Trophoblast cell (in vitro differentiated cells and primary cell): ENCODE results near the gene NSD1.
"Not testable (repeated sequence)": the region's sequence is repeated elsewhere in the genome, so short reads cannot be mapped to it uniquely, and the experiment has no call there.

Experiments
- DNase-seq, 2 donors: peaks; one replicate each; pipeline ENCODE4 v3.0.0-alpha.2; 2016
- H2AFZ ChIP-seq: 2 replicates; pipeline ENCODE4 v1.6.1; 2013; ENCODE audit warnings: low read length, moderate library complexity, mild to moderate bottlenecking; ENCODE audit not compliant: insufficient read depth, poor library complexity
- H2AK5ac ChIP-seq: 2 replicates; pipeline ENCODE4 v1.6.1; 2013; ENCODE audit warnings: mild to moderate bottlenecking, low read length
- H2BK120ac ChIP-seq: 2 replicates; pipeline ENCODE4 v1.6.1; 2013; ENCODE audit warnings: low read length, mild to moderate bottlenecking, moderate library complexity; ENCODE audit not compliant: insufficient read depth, poor library complexity
- H2BK12ac ChIP-seq: 2 replicates; pipeline ENCODE4 v1.6.1; 2013; ENCODE audit warnings: mild to moderate bottlenecking, low read length, moderate library complexity
- H2BK5ac ChIP-seq: 2 replicates; pipeline ENCODE4 v1.6.1; 2013; ENCODE audit warnings: low read length, low read depth, moderate library complexity, mild to moderate bottlenecking; ENCODE audit not compliant: poor library complexity
- H3K14ac ChIP-seq: 2 replicates; pipeline ENCODE4 v1.6.1; 2013; ENCODE audit warnings: mild to moderate bottlenecking, low read length
- H3K18ac ChIP-seq: 2 replicates; pipeline ENCODE4 v1.6.1; 2013; ENCODE audit warnings: mild to moderate bottlenecking, low read length
- H3K23ac ChIP-seq: 2 replicates; pipeline ENCODE4 v1.6.1; 2013; ENCODE audit warnings: low read length
- H3K27ac ChIP-seq: 2 replicates; pipeline ENCODE4 v1.5.1; 2013; ENCODE audit warnings: low read depth, mild to moderate bottlenecking, inconsistent platforms, low read length, moderate library complexity
- H3K27me3 ChIP-seq: 2 replicates; pipeline ENCODE4 v1.6.1; 2013; ENCODE audit warnings: inconsistent platforms, mild to moderate bottlenecking, low read length, moderate library complexity; ENCODE audit not compliant: insufficient read depth
- H3K36me3 ChIP-seq, 2 experiments: 1 replicate in 1 of 2; 2 replicates in 1 of 2; pipeline ENCODE4 v1.6.1; 2013; ENCODE audit warnings: low read length in 2 of 2, mild to moderate bottlenecking in 2 of 2, moderate library complexity in 1 of 2; ENCODE audit not compliant: insufficient read depth in 2 of 2, control insufficient read depth in 1 of 2
- H3K4ac ChIP-seq: 2 replicates; pipeline ENCODE4 v1.6.1; 2013; ENCODE audit warnings: low read depth, mild to moderate bottlenecking, low read length, moderate library complexity
- H3K4me1 ChIP-seq, 2 experiments: 1 replicate in 1 of 2; 2 replicates in 1 of 2; pipeline ENCODE4 v1.6.1; 2013; ENCODE audit warnings: low read length in 2 of 2, mild to moderate bottlenecking in 2 of 2, moderate library complexity in 1 of 2; ENCODE audit not compliant: insufficient read depth in 2 of 2, control insufficient read depth in 1 of 2
- H3K4me2 ChIP-seq: 2 replicates; pipeline ENCODE4 v1.6.1; 2013; ENCODE audit warnings: inconsistent platforms, mild to moderate bottlenecking, low read length, moderate library complexity
- H3K4me3 ChIP-seq: 2 replicates; pipeline ENCODE4 v1.5.1; 2013; ENCODE audit warnings: mild to moderate bottlenecking, low read depth, low read length, inconsistent platforms
- H3K79me1 ChIP-seq: one replicate; pipeline ENCODE4 v1.6.1; 2013; ENCODE audit warnings: low read length
- H3K79me2 ChIP-seq: 2 replicates; pipeline ENCODE4 v1.6.1; 2013; ENCODE audit warnings: low read length, mild to moderate bottlenecking; ENCODE audit not compliant: control insufficient read depth, insufficient read depth, poor library complexity
- H3K9ac ChIP-seq: 2 replicates; pipeline ENCODE4 v1.6.1; 2013; ENCODE audit warnings: mild to moderate bottlenecking, low read length
- H3K9me3 ChIP-seq: 2 replicates; pipeline ENCODE4 v1.6.1; 2013; ENCODE audit warnings: low read depth, mild to moderate bottlenecking, control low read depth, inconsistent platforms, low read length; ENCODE audit not compliant: insufficient read depth
- H4K12ac ChIP-seq: 2 replicates; pipeline ENCODE4 v1.6.1; 2013; ENCODE audit warnings: low read depth, mild to moderate bottlenecking, low read length, moderate library complexity
- H4K8ac ChIP-seq: 2 replicates; pipeline ENCODE4 v1.6.1; 2013; ENCODE audit warnings: low read depth, mild to moderate bottlenecking, low read length, moderate library complexity
- H4K91ac ChIP-seq: one replicate; pipeline ENCODE4 v1.6.1; 2013; ENCODE audit warnings: low read depth, mild to moderate bottlenecking, low read length, moderate library complexity
- WGBS: extraction: QIAGEN DNeasy Blood & Tissue Kit; methylation state at CpG from one replicate; pipeline ENCODE4 v1.1.7; 2013; ENCODE audit warnings: missing lambda C conversion rate; ENCODE audit not compliant: insufficient read length, insufficient coverage; ENCODE audit errors: extremely low coverage; 5-methylcytosine and 5-hydroxymethylcytosine counted together

NSD1 gene

DNA sequence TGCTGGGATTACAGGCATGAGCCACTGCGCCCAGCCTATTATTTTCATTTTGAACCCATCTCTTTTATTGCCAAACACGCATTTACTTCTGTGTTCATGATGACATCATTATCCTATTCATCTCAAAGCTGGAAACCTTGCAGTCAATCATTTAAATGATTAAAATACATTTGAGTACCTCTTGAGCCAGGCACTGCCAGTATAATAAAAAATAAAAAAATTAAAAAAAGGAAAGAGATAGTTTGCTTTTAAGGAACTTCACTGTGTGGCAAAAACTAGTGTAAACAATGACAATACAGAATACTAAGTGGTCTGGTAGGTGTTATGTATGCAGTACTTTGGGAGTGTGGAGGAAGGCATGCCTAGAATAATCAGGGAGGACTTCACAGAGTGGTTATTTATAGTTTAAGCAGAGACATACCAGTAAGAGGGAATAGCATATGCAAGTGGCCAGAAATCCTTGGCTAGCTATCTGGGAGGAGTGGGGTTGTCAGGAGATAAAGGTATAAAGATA, 8.6 kb downstream of the NSD1 start:
- no peaks in the 10 kb centered on the region for H3K9me3 ChIP-seq
- no peak overlapping the region for H2AFZ ChIP-seq
- H4K8ac ChIP-seq, result no peak overlapping the region
- H3K4me3 ChIP-seq, result no peak overlapping the region
- H4K12ac ChIP-seq, result no peak overlapping the region
- H3K18ac ChIP-seq, result no peak overlapping the region
- no peak overlapping the region for H3K23ac ChIP-seq
- no peak overlapping the region for H2BK5ac ChIP-seq
- H3K14ac ChIP-seq, result no peak overlapping the region
- no peak for DNase-seq
- peaks cover 5% of the 10 kb centered on the region for H3K79me2 ChIP-seq
- H3K27me3 ChIP-seq, result no peaks in the 10 kb centered on the region
- peaks cover 33% of the 10 kb centered on the region in 2 experiments for H3K36me3 ChIP-seq
- H2BK12ac ChIP-seq, result no peak overlapping the region
- H3K79me1 ChIP-seq, result no peaks in the 10 kb centered on the region
- H3K27ac ChIP-seq, result no peak overlapping the region
- no peak overlapping the region for H2AK5ac ChIP-seq
- no peak overlapping the region for H3K9ac ChIP-seq
- no peaks in the 10 kb centered on the region for H3K4me1 ChIP-seq
- H3K4ac ChIP-seq, result no peak overlapping the region
- H2BK120ac ChIP-seq, result no peak overlapping the region
- H4K91ac ChIP-seq, result no peak overlapping the region
- H3K4me2 ChIP-seq, result no peak overlapping the region
- no CpG with 5 or more reads among the region's 2 CpGs for WGBS

DNA sequence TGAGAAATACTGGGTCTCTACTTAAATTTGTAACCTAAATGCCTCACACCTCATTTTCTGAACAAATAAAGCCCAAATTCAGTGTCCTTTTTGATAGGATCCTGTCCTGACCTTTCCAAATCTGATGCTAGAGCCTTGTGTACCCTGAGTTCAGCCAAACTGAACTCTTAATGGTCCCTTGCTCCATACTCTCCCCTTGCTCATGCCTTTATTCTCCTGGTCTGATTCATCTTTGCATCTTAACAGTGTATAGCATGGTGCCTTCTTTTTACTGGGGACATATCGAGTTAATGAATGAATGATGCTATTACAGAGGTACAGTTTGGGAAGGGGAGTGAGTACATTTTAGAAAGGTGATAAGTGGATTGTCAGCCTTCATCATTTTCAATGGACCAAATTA, 9.2 kb downstream of the NSD1 start:
- Histone ChIP-seq H3K4me2 (no peak overlapping the region), H3K14ac (no peak overlapping the region), H2AK5ac (no peak overlapping the region), H2BK120ac (no peak overlapping the region), H3K79me2 (peaks cover 4% of the 10 kb centered on the region), H3K9ac (no peak overlapping the region), H3K4ac (no peak overlapping the region), H2AFZ (no peak overlapping the region), H4K12ac (no peak overlapping the region), H3K27ac (no peak overlapping the region), H3K9me3 (no peaks in the 10 kb centered on the region), H3K27me3 (no peaks in the 10 kb centered on the region), H2BK5ac (no peak overlapping the region), H3K23ac (no peak overlapping the region), H3K18ac (no peak overlapping the region), H4K8ac (no peak overlapping the region), H3K79me1 (no peaks in the 10 kb centered on the region), H3K4me1 (no peaks in the 10 kb centered on the region), H2BK12ac (no peak overlapping the region), H3K4me3 (no peak overlapping the region), H4K91ac (no peak overlapping the region), H3K36me3 (peaks cover 35 to 36% of the 10 kb centered on the region in 2 experiments)
- DNase-seq, result no peak
- WGBS, result no CpG with 5 or more reads among the region's 1 CpG

DNA sequence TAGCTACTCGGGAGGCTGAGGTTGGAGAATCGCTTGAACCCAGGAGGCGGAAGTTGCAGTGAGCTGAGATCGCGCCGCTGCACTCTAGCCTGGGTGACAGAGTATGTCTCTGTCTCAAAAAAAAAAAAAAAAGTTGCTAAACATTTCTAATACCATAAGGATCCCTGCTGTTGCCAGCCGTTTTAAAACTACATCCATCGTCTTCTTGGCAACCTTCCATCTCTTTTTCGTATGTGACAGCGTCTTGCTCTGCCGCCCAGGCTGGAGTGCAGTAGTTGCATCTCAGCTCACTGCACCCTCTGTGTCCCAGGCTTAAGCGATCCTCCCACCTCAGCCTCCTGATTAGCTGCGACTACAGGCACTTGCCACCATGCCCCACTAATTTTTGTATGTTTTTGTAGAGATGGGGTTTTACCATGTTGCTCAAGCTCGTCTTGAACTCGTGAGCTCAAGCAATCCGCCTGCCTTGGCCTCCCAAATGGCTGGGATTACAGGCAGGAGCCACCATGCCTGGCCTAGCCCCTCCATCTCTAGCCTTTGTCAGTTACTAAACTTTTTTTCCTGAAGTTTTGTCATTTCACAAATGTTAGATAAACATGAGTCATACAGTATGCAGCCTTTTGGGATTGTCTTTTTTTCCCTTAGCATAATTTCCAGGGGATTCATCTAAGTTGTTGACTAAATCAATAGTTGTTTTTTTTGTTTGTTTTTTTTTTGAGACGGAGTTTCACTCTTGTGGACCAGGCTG, 13.5 kb downstream of the NSD1 start:
- no peak overlapping the region for H4K91ac ChIP-seq
- no peak overlapping the region for H3K9ac ChIP-seq
- WGBS, result no CpG with 5 or more reads among the region's 17 CpGs
- no peak overlapping the region for H3K14ac ChIP-seq
- peaks cover 46 to 53% of the 10 kb centered on the region in 2 experiments for H3K36me3 ChIP-seq
- H3K4me3 ChIP-seq, result no peak overlapping the region
- no peak overlapping the region for H4K12ac ChIP-seq
- no peak overlapping the region for H2AK5ac ChIP-seq
- no peaks in the 10 kb centered on the region for H3K27me3 ChIP-seq
- no peak overlapping the region for H2BK120ac ChIP-seq
- H3K4ac ChIP-seq, result no peak overlapping the region
- H3K9me3 ChIP-seq, result no peaks in the 10 kb centered on the region
- peak; percentile 33 to 53 for DNase-seq
- no peaks in the 10 kb centered on the region for H3K4me1 ChIP-seq
- no peak overlapping the region for H3K18ac ChIP-seq
- H3K79me2 ChIP-seq, result no peaks in the 10 kb centered on the region
- H3K4me2 ChIP-seq, result no peak overlapping the region
- H3K79me1 ChIP-seq, result no peaks in the 10 kb centered on the region
- H3K23ac ChIP-seq, result no peak overlapping the region
- no peak overlapping the region for H3K27ac ChIP-seq
- no peak overlapping the region for H2BK5ac ChIP-seq
- no peak overlapping the region for H4K8ac ChIP-seq
- H2AFZ ChIP-seq, result no peak overlapping the region
- H2BK12ac ChIP-seq, result no peak overlapping the region

DNA sequence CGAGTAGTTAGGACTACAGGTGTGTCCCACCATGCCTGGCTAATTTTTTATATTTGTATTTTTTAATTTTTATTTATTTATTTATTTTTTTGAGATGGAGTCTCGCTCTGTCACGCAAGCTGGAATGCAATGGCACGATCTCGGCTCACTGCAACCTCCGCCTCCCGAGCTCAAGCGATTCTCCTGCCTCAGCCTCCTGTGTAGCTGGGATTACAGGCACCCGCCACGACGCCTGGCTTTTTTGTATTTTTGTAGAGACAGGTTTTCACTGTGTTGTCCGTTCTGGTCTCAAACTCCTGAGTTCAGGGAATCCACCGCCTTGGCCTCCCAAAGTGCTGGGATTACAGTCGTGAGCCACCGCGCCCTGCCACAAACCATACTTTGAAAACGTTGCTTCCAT, 16.5 kb downstream of the NSD1 start:
- not testable (repeated sequence) for H3K14ac ChIP-seq, H3K9ac ChIP-seq, H3K4ac ChIP-seq, H3K4me3 ChIP-seq, DNase-seq, H2BK12ac ChIP-seq, H2BK120ac ChIP-seq, H3K9me3 ChIP-seq, H3K27ac ChIP-seq, H2AFZ ChIP-seq, H3K4me2 ChIP-seq, H3K4me1 ChIP-seq, H3K18ac ChIP-seq, H3K23ac ChIP-seq, H3K79me1 ChIP-seq, H3K79me2 ChIP-seq, H4K12ac ChIP-seq, H3K27me3 ChIP-seq, H4K91ac ChIP-seq, H4K8ac ChIP-seq, H2BK5ac ChIP-seq, H2AK5ac ChIP-seq
- H3K36me3 ChIP-seq, result peaks cover 36 to 46% of the 10 kb centered on the region in 2 experiments
- WGBS, result no CpG with 5 or more reads among the region's 17 CpGs
